ENCODE results near the gene DUSP2.

DUSP2 gene

DNA sequence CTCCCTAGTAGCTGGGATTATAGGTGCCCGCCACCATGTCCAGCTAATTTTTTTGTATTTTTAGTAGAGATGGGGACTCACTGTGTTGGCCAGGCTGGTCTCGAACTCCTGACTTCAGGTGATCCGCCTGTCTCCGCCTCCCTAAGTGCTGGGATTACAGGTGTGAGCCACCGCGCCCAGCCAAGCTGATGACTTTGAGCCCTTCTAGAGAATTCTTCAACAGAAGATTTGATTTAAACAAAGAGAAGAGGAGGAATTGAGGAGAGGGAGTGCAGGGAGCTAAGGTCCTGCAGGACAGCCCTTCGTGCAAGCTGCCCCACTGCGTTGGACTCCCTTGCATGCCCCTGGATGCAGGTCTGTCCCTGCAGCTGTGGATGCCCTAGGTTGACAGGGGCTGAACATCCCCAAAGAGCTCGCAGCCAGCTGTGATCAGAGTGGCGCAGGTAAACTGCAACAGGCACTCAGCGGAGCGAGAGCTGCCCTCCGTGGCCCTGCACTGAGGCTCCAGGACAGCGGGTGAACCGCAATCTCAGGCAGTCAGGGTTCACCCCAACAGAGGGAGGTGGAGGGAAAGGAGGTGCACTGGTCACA, 42.5 kb downstream of the DUSP2 start:
- TF ChIP-seq TAF1 (IDR thresholded peaks at IDR 0.05; ENCODE audit: borderline replicate concordance, insufficient read depth, low read length) (no peak), FOXP2 (optimal IDR thresholded peaks at IDR 0.05; ENCODE audit: borderline replicate concordance, extremely low read depth, extremely low read length, insufficient read depth) (no peak), POLR2AphosphoS5 (IDR thresholded peaks at IDR 0.05; ENCODE audit: low read depth, low read length) (no peak), SIN3A (IDR thresholded peaks at IDR 0.05; ENCODE audit: borderline replicate concordance, insufficient read depth, low read length) (no peak)
- TF ChIP-seq, protein P1, sequence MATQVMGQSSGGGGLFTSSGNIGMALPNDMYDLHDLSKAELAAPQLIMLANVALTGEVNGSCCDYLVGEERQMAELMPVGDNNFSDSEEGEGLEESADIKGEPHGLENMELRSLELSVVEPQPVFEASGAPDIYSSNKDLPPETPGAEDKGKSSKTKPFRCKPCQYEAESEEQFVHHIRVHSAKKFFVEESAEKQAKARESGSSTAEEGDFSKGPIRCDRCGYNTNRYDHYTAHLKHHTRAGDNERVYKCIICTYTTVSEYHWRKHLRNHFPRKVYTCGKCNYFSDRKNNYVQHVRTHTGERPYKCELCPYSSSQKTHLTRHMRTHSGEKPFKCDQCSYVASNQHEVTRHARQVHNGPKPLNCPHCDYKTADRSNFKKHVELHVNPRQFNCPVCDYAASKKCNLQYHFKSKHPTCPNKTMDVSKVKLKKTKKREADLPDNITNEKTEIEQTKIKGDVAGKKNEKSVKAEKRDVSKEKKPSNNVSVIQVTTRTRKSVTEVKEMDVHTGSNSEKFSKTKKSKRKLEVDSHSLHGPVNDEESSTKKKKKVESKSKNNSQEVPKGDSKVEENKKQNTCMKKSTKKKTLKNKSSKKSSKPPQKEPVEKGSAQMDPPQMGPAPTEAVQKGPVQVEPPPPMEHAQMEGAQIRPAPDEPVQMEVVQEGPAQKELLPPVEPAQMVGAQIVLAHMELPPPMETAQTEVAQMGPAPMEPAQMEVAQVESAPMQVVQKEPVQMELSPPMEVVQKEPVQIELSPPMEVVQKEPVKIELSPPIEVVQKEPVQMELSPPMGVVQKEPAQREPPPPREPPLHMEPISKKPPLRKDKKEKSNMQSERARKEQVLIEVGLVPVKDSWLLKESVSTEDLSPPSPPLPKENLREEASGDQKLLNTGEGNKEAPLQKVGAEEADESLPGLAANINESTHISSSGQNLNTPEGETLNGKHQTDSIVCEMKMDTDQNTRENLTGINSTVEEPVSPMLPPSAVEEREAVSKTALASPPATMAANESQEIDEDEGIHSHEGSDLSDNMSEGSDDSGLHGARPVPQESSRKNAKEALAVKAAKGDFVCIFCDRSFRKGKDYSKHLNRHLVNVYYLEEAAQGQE (IDR thresholded peaks at IDR 0.05; ENCODE audit: insufficient read depth in 1 of 2, low read depth in 2 of 2, low read length in 2 of 2): no peak

DNA sequence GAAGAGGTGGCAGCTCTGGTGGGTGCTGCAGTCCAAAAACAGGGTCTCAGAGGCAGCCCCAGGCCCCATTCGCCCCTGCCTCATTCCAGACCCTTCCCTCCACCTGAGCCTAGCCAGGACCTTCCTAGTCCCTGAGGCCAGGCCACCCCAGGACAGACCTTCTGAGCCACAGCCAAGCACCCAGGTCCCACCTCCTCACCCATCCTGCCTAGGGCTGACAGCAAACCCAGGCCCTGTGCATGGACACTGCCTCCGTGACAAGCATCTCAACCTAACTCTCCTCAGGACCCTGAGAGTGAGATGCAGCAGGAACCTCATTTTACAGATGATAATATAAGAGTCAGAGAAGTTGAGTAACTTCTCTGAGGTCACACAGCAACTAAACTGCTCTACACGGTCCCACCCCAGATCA, 44.3 kb downstream of the DUSP2 start:
- TF ChIP-seq FOXP2 (optimal IDR thresholded peaks at IDR 0.05; ENCODE audit: borderline replicate concordance, extremely low read depth, extremely low read length, insufficient read depth) (no peak), SIN3A (IDR thresholded peaks at IDR 0.05; ENCODE audit: borderline replicate concordance, insufficient read depth, low read length) (no peak), TAF1 (IDR thresholded peaks at IDR 0.05; ENCODE audit: borderline replicate concordance, insufficient read depth, low read length) (no peak), POLR2AphosphoS5 (IDR thresholded peaks at IDR 0.05; ENCODE audit: low read depth, low read length) (no peak)
- TF ChIP-seq, protein P1 (IDR thresholded peaks at IDR 0.05; ENCODE audit: insufficient read depth in 1 of 2, low read depth in 2 of 2, low read length in 2 of 2): no peak

DNA sequence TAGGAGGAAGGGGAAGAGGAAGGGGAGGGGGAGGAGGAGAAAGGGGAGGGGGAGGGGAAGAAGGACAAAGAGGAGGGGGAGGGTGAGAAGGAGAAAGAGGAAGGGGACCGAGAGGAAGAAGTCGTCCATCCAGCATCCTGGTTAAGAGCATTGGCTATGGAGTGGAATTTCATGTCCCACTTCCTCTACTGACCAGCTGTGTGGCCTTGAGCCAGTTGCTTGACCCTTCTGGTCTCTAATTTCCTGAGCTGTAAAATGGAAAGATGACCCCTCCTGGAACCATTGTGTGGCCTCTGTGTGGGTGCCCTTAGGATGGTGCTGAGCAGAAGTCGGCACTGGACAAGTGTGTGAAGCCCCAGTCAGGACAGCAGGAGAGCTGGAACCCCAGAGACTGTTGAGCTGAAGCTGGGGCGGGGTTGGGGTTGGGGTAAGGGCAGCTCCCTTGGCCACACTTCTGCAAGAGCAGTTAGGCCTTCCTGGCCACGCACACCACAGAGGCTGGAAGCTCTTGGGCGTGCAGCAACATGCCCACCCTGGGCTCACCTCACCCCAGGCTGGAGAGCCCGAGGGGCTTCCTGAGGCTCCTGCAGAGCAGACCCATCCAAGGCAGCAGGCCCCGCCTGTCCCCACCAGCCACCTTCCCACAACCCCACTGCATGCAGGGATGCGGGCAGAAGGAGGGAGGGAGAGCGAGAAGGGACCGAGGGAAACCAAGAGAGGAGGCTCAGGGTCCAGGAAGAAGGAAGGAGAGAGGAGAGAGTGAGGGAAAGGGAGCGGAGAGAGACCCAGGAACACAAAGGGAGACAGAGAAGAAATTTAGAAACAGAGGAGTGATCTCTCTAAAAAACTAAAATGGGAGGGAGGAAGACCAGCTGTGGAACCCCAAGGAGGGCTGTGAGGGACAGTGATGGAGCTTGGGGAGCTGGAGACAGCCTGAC, 45.1 kb downstream of the DUSP2 start:
- TF ChIP-seq TAF1 (IDR thresholded peaks at IDR 0.05; ENCODE audit: borderline replicate concordance, insufficient read depth, low read length): no peak
- TF ChIP-seq, protein P1 (IDR thresholded peaks at IDR 0.05; ENCODE audit: insufficient read depth in 1 of 2, low read depth in 2 of 2, low read length in 2 of 2): no peak
- no peak for TF ChIP-seq FOXP2 (optimal IDR thresholded peaks at IDR 0.05; ENCODE audit: borderline replicate concordance, extremely low read depth, extremely low read length, insufficient read depth)
- no peak for TF ChIP-seq POLR2AphosphoS5 (IDR thresholded peaks at IDR 0.05; ENCODE audit: low read depth, low read length)
- TF ChIP-seq SIN3A (IDR thresholded peaks at IDR 0.05; ENCODE audit: borderline replicate concordance, insufficient read depth, low read length): no peak

DNA sequence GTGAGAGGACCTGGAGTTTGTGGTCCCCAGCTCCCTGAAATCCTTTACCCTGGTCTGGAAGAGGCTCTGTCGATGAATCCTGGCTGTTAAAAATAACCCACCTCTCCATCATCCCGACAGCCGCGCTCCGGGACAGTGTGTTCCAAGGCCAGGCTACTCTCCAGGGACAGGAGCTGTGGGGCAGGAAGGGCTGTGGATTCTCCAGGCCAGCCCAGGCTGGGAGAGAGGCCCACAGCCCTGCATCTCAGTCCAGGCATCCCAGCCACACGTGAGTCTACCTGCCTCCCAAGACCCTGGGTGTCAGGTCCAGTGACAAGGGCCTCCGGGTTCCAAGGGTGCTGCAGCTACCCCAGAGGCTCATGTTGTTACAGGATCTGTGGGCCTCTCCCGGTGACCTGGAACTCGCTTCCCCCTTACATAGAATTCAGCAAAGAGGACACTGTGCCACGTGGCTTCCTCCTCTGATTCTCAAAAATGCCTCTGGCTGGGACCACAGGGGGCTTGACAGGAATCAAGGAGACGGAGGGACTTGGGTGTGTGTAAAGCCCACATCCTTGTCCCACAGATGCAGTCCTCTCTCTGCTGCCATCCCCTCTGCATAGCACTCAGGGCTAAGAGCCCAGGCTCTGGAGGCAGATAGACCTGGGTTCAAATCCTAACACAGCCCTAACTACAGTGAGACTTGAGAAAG, 46.2 kb downstream of the DUSP2 start:
- TF ChIP-seq TAF1 (IDR thresholded peaks at IDR 0.05; ENCODE audit: borderline replicate concordance, insufficient read depth, low read length) (no peak), FOXP2 (optimal IDR thresholded peaks at IDR 0.05; ENCODE audit: borderline replicate concordance, extremely low read depth, extremely low read length, insufficient read depth) (no peak), SIN3A (IDR thresholded peaks at IDR 0.05; ENCODE audit: borderline replicate concordance, insufficient read depth, low read length) (no peak), POLR2AphosphoS5 (IDR thresholded peaks at IDR 0.05; ENCODE audit: low read depth, low read length) (no peak)
- TF ChIP-seq, protein P1 (IDR thresholded peaks at IDR 0.05; ENCODE audit: insufficient read depth in 1 of 2, low read depth in 2 of 2, low read length in 2 of 2): no peak
